ENCODE measurements around the gene C12orf76.

Gene C12orf76

DNA sequence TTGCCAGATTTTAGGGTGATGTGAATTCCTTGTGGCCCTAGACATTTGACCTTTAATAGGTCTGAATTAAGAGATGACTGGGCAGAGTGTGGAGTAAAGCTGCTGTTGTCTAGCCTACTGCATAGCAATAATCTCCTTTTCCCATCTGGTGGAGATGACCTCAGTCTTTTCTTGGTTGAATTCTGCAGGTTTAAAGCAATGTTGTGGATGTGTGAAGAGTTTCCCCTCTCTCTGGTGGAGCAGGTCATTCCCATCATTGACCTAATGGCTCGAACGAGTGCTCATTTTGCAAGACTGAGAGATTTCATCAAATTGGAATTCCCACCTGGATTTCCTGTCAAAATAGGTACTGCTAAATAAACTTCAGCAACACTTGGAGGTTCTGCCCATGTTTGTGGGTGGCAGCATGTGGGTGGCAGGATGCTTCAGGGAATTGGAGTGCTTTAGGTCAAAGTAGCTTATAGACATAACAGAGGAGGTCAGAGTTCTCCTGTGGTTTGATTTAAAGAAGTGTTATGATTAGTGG lies 19.0 kb downstream of the C12orf76 start:
- H3K9me2 ChIP-seq (replicated peaks; ENCODE audit: insufficient read depth, low read length), result no peaks in the 10 kb centered on the region
- H3F3A ChIP-seq (ENCODE audit: insufficient read depth, low read length), result no peaks in the 10 kb centered on the region
- H3K4me2 ChIP-seq (ENCODE audit: low read depth, low read length), result no peak overlapping the region
- H3K79me2 ChIP-seq (ENCODE audit: low read length), result no peaks in the 10 kb centered on the region
- H3K9ac ChIP-seq (ENCODE audit: low read length), result no peak overlapping the region
- no peak overlapping the region for H3K4me3 ChIP-seq (ENCODE audit: low read length)
- H4K20me1 ChIP-seq (ENCODE audit: insufficient read depth, low read length), result no peaks in the 10 kb centered on the region
- no peaks in the 10 kb centered on the region for H3K4me1 ChIP-seq (ENCODE audit: low read length)
- H2AFZ ChIP-seq (ENCODE audit: low read length), result no peak overlapping the region
- DNase-seq, result no peak
- H3K27me3 ChIP-seq (replicated peaks; ENCODE audit: insufficient read depth, low read length), result no peaks in the 10 kb centered on the region
- no peaks in the 10 kb centered on the region for H3K36me3 ChIP-seq (replicated peaks; ENCODE audit: insufficient read depth, low read length)
- H3K9me3 ChIP-seq (replicated peaks; ENCODE audit: insufficient read depth, low read length), result no peaks in the 10 kb centered on the region
- TF ChIP-seq EZH2phosphoT487 (IDR thresholded peaks at IDR 0.05; ENCODE audit: low read length), result no peak
- TF ChIP-seq, protein P1, sequence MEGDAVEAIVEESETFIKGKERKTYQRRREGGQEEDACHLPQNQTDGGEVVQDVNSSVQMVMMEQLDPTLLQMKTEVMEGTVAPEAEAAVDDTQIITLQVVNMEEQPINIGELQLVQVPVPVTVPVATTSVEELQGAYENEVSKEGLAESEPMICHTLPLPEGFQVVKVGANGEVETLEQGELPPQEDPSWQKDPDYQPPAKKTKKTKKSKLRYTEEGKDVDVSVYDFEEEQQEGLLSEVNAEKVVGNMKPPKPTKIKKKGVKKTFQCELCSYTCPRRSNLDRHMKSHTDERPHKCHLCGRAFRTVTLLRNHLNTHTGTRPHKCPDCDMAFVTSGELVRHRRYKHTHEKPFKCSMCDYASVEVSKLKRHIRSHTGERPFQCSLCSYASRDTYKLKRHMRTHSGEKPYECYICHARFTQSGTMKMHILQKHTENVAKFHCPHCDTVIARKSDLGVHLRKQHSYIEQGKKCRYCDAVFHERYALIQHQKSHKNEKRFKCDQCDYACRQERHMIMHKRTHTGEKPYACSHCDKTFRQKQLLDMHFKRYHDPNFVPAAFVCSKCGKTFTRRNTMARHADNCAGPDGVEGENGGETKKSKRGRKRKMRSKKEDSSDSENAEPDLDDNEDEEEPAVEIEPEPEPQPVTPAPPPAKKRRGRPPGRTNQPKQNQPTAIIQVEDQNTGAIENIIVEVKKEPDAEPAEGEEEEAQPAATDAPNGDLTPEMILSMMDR (IDR thresholded peaks at IDR 0.05; ENCODE audit: low read length), result no peak
- TF ChIP-seq EZH2 (optimal IDR thresholded peaks at IDR 0.05; ENCODE audit: low read depth, low read length), result no peak
- no peak overlapping the region for H3K27ac ChIP-seq (ENCODE audit: low read length)

DNA sequence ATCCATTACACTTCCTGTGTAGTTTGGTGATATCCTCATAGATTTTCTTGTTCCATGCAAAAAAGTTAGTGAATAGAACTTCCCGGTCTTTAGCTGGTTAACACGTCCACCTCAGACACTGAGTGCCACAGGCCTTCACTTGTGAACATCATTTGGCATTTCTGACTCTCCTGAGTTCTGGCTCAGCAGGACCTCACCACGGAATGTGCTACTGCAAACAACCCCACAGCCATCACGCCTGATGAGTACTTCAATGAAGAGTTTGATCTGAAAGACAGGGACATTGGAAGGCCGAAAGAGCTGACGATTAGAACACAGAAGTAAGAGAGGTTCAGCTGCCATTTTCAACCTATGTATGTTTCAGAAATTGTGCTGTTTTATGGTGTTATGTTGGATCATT lies 20.0 kb downstream of the C12orf76 start:
- TF ChIP-seq, protein P1 (IDR thresholded peaks at IDR 0.05; ENCODE audit: low read length), result no peak
- TF ChIP-seq EZH2 (optimal IDR thresholded peaks at IDR 0.05; ENCODE audit: low read depth, low read length) (no peak), EZH2phosphoT487 (IDR thresholded peaks at IDR 0.05; ENCODE audit: low read length) (no peak)
- Histone ChIP-seq H3K36me3 (replicated peaks; ENCODE audit: insufficient read depth, low read length) (no peaks in the 10 kb centered on the region), H3K9ac (ENCODE audit: low read length) (no peak overlapping the region), H3K4me3 (ENCODE audit: low read length) (no peak overlapping the region), H4K20me1 (ENCODE audit: insufficient read depth, low read length) (no peaks in the 10 kb centered on the region), H3K79me2 (ENCODE audit: low read length) (no peaks in the 10 kb centered on the region), H3K4me2 (ENCODE audit: low read depth, low read length) (no peak overlapping the region), H3F3A (ENCODE audit: insufficient read depth, low read length) (no peaks in the 10 kb centered on the region), H3K9me2 (replicated peaks; ENCODE audit: insufficient read depth, low read length) (no peaks in the 10 kb centered on the region), H2AFZ (ENCODE audit: low read length) (no peak overlapping the region), H3K4me1 (ENCODE audit: low read length) (no peaks in the 10 kb centered on the region), H3K9me3 (replicated peaks; ENCODE audit: insufficient read depth, low read length) (no peaks in the 10 kb centered on the region), H3K27me3 (replicated peaks; ENCODE audit: insufficient read depth, low read length) (no peaks in the 10 kb centered on the region), H3K27ac (ENCODE audit: low read length) (no peak overlapping the region)
- no peak for DNase-seq

DNA sequence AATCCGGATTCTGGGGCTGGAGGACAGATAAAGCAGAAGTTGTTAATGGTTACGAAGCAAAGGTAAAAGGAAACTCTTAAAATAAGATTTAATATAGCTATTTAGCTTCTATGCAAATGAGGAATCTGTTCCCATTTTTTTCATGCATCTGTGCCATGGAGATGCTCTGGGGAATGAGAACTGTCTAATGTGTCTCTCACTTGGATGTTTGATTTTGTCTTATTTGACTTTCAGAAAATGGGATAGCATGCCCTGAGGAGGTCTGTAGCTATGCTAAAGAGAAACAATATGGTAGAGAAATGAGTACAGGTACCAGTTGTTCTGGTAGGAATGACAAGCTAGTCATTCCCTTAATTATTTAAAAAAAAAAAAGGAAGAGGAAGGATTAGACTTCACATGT lies 24.3 kb downstream of the C12orf76 start:
- H3K4me1 ChIP-seq (ENCODE audit: low read length), result 0 out of 2 replicates have a peak, but pooled peaks cover 4% of the 10 kb centered on the region
- no peak overlapping the region for H3K4me2 ChIP-seq (ENCODE audit: low read depth, low read length)
- TF ChIP-seq, protein P1 (IDR thresholded peaks at IDR 0.05; ENCODE audit: low read length), result no peak
- TF ChIP-seq EZH2 (optimal IDR thresholded peaks at IDR 0.05; ENCODE audit: low read depth, low read length) (no peak), EZH2phosphoT487 (IDR thresholded peaks at IDR 0.05; ENCODE audit: low read length) (no peak)
- H3K27ac ChIP-seq (ENCODE audit: low read length), result no peak overlapping the region
- H2AFZ ChIP-seq (ENCODE audit: low read length), result no peak overlapping the region
- no peaks in the 10 kb centered on the region for H3K9me2 ChIP-seq (replicated peaks; ENCODE audit: insufficient read depth, low read length)
- no peaks in the 10 kb centered on the region for H3K27me3 ChIP-seq (replicated peaks; ENCODE audit: insufficient read depth, low read length)
- no peaks in the 10 kb centered on the region for H4K20me1 ChIP-seq (ENCODE audit: insufficient read depth, low read length)
- no peaks in the 10 kb centered on the region for H3K79me2 ChIP-seq (ENCODE audit: low read length)
- H3F3A ChIP-seq (ENCODE audit: insufficient read depth, low read length), result no peaks in the 10 kb centered on the region
- H3K36me3 ChIP-seq (replicated peaks; ENCODE audit: insufficient read depth, low read length), result no peaks in the 10 kb centered on the region; the same call in 1 of the 2 replicates
- H3K9me3 ChIP-seq (replicated peaks; ENCODE audit: insufficient read depth, low read length), result no peaks in the 10 kb centered on the region
- H3K9ac ChIP-seq (ENCODE audit: low read length), result no peak overlapping the region
- H3K4me3 ChIP-seq (ENCODE audit: low read length), result no peak overlapping the region
- DNase-seq, result no peak
